HG03159 (cell line): Measurements from ENCODE around the gene BACH1.

ENCODE experiments used
- ATAC-seq: cut with Tn5 transposase; IDR thresholded peaks from one replicate; pipeline ENCODE4 v1.9.1; 2021; ENCODE audit warnings: mild to moderate bottlenecking, moderate library complexity; ENCODE audit not compliant: unreplicated experiment

Gene BACH1

DNA sequence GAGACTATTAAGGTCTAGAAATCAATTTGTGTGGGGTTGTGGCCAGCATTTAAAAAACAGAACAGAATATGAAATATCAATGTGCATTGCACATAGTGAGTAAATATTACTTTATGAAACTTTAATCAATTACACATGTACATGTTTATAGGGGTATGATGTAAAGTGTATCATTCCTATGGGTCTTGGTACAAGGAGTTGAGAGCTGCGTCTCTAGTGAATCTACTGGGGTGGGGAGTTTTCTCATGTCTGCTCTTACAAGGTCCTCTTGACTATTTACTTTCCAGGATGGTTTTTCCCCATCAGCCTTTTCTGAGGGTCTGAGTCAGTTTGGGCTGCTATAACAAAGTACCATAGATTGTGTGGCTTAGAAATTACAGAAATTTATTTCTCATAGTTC, 75.8 kb downstream of the BACH1 start:
- no peak for ATAC-seq

DNA sequence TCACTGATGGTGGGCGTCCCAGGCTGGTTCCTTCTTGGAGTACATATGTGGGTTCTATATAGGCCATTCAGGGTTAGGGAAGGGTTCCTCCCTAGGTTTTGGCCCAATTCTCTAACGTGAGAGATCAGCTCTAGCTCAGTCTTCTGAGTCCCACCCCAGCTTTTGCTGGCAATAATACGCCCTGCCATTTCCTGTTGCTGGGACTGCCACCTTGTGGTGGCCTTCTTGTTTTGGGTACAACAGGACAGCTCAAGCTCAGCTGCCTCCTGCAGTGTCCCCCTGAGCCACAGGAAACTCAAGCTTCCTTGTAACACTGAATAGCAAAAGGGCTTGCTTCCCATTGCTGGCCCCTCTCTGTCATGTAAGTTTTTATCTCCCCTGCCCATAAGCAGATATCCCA, 77.8 kb downstream of the BACH1 start:
- peak; percentile 81 for ATAC-seq

DNA sequence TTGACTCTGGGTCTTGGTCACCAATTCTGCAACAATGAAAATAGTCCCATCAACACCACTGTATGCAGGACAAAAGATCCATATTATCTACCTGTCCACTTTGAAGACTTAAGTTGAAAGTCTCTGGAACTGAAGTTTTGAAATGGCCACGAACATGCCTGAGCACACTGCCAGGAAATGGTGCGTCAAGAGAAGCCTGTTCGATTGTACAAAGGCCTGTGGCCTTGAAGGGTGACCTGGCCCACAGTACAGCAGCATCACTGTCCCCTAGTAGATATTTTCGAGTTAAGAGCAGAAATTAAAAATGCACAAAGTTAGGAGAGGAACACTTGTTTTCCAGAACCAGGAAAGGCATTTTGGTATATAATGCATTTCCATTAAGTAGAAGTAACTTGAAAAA, 78.5 kb downstream of the BACH1 start:
- ATAC-seq = no peak

DNA sequence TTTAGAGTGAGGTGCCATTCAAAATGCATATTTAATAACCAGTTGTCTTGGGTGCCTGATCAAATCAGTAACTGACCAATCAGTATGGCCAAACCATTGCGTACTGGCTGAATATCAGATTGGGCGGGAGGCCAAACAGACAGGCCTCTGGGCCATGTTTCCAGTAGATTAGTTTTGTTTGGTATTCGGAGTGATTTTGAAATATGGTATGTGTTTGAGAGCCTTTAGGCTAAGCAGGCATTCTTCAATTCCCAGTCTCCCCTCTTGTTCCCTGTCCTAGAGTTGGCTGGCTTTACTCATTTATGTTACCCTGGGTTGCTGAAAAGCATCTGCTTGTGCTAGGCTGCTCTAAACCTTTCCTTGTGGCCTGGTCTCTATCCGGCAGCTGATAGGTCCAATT, 80.1 kb downstream of the BACH1 start:
- no peak for ATAC-seq

DNA sequence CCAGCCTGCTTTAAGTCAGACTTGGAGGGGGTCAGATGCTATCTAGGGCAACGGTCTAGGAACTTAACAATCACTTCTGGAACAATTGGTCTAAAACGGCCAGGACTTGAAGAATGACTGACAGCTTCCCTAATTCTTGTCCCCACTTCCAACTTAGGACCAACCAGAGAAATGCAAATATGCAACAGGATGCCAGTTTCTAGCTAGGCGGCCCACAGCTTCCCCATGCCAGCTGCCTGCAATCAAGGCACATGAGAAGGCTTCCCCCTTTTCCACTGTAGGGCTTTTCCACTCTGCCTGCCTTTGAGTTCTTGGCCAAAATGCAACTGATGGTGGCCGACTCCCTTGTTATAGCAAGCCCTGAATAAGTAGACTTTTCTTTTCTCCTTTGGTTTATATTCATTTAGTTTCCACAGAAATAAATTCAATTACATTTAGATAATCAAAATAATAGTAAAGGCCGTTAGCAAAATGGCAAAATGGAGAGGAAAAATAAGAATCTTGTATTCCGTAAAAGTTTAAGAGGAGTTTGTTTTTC, 80.9 kb downstream of the BACH1 start:
- ATAC-seq = no peak

DNA sequence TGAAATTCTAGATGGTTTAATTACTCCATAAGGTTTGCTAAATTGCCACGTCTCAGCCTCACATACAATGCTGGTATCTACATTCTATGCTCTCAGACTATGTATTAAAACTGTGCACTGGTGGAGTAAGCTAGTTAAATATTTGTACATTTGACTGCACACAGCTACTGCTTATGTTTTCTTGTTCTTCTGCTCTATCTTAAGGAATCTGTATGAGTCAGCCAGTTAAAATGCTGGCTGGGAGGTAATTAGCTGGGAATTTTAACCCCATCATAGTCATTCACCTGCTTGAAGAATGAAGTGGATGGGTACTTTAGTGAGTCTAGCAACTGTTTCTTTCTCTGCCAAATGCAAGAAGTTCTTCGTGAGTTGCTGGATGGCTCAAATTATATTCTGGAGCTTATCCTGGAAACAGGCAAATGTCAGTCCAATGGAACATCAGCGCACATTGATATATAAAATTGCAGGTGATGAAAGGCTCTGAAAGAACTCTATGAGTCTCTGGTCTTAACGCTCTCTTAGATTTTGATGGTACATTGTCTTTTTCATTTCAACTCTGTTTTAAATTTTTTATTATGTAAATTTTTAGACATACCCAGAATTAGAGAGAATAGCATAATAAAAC, 83.4 kb downstream of the BACH1 start:
- ATAC-seq = no peak

DNA sequence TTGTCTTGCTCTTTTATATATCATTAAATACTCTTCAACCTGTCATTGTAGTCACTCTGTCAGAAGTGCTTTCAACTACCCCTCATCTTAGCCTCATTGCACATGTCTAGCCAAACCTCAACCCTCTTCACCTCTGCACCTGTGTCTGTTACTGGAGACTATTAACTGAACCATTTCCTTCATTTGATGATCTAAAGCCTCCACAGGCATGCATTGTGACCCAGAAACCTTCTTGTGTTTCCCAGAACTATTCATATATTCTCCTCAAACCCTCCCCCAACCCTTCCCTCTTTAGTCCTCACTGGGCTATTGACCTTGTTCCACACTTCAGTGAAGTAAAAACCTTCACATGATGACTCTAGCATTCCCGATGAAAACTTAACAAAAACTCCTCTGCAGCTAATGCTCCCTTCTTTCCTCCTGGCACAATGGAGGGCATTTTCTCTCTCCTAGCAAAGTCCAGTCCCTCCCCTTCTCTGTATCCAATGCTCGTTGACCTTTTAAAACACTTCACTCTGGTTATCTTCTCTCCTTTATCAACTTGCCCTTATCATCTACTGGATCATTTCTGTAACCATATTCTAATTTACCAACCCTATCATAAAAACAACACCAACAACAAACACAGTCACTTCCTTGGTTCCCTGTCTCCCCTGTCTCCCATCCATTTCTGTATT, 86.1 kb downstream of the BACH1 start:
- no peak for ATAC-seq

DNA sequence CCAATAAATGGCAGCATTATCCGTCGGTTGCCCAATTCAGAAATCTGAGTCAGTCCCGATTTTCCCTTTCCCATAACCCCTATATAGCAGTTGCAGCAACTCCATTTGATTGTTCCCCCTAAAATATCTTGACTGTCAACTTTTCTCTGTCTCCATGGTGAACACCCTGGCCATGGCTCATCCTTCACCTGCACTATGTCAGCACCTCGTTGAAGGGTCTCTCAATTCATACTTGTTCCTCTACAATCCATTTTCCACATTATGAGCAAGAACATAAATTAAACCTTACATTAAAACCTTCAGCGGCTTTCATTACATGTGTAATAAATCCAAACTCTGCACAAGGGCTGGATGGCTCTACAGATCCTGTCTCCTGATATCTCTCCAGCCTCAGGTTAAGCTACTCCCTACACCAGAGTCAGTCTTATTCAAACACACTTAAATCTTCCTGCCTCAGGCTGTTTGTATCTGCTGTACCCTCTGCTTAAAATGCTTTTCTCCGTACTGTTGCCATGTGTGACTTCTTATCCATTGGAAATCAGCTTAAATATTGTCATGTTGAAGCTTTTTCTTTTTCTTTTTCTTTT, 87.3 kb downstream of the BACH1 start:
- ATAC-seq = no peak

DNA sequence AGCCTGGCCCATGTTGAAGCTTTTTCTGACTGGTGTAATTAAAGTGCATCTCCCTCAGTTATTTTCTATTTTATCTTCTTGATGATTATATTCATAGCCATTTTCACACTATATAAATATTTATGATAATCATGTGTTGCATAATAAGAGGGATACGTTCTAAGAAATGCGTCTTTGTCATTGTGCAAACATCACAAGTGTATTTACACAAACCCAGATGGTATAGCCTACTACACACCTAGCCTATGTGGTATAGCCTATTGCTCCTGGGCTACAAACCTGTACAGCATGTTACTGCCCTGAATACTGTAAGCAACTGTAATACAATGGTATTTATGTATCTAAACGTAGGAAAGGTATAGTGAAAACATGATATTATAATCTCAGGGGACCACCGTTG, 88.1 kb downstream of the BACH1 start:
- ATAC-seq = no peak

DNA sequence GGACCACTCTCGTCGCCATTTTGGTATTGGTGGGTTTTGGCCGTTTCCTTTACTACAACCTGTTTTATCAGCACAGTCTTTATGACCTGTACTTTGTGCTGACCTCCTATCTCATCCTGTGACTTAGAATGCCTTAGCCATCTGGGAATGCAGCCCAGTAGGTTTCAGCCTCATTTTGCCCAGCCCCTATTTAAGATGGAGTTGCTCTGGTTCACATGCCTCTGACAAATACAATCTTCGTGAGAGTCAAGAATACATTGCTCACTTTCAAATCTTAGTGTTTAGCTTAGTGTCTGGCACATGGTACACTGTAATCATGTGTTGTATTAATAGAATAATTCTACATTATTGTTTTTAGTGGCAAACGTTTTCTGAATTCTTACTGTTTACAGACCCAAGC, 88.9 kb downstream of the BACH1 start:
- no peak for ATAC-seq

DNA sequence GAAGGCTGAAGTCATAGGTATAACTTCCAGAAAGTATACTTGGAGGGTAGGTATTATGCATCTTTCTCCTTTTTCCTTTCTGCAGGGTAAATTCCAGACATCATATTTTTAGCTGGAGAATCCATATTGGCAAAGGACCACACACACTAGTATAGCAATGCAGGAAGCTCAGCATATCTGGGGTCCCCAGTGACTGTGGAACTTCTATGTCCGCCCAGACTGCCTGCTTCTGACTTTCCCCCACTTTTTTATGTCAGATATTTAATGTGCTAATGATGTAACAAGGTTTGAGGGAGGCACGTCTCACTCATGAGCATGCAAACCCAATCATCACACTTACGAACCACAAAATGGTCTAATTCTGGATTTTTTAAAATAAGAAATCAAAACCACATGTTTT, 90.4 kb downstream of the BACH1 start:
- no peak for ATAC-seq

DNA sequence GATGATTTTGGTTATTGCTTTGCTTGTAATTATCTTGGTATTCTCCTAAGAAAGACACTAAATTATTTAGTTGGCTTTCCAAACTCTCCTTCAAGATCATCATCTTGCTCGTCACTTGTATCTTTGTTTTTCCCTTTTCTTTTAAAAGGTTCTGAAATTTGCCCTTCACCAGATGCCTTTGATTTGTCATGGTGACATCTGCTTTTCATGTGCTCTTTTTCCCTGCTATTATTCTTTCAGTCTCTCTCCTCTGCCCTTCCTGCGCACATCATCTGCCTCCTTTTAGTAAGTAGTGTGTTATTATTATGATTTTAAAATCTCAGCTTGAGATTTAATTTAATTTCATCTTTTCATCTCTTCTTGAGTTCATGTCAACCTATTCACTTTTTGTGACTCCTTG, 92.1 kb downstream of the BACH1 start:
- ATAC-seq = no peak

DNA sequence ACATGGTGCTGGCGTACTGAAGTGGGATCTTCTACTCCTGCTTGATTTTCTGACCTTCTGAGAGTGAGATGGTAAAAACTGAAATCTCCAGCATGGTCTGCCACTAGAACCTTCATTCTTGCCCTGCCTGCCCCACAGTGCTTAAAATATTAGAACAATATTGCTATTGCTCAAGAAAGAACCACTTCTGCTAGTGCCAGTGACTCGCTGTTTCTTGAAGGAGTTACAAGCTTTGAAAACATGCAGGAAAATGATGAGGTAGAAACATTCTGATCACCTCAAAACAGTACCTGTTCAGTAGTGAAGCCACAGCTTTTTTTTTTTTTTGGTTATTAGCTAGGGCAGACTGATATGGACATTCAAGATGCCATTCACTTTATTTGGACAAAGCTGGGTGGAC, 95.3 kb downstream of the BACH1 start:
- no peak for ATAC-seq
